GM12873 (cell line): Measurements from ENCODE around the gene FUBP3.

Experiments
- TF ChIP-seq, protein P1 (sequence below): IDR thresholded peaks from 2 replicates; pipeline ENCODE4 v1.5.1; 2012; ENCODE audit warnings: low read depth, mild to moderate bottlenecking, moderate library complexity, low read length, control low read depth; ENCODE audit not compliant: insufficient read depth; ENCODE audit errors: missing control alignments

The FUBP3 gene

DNA sequence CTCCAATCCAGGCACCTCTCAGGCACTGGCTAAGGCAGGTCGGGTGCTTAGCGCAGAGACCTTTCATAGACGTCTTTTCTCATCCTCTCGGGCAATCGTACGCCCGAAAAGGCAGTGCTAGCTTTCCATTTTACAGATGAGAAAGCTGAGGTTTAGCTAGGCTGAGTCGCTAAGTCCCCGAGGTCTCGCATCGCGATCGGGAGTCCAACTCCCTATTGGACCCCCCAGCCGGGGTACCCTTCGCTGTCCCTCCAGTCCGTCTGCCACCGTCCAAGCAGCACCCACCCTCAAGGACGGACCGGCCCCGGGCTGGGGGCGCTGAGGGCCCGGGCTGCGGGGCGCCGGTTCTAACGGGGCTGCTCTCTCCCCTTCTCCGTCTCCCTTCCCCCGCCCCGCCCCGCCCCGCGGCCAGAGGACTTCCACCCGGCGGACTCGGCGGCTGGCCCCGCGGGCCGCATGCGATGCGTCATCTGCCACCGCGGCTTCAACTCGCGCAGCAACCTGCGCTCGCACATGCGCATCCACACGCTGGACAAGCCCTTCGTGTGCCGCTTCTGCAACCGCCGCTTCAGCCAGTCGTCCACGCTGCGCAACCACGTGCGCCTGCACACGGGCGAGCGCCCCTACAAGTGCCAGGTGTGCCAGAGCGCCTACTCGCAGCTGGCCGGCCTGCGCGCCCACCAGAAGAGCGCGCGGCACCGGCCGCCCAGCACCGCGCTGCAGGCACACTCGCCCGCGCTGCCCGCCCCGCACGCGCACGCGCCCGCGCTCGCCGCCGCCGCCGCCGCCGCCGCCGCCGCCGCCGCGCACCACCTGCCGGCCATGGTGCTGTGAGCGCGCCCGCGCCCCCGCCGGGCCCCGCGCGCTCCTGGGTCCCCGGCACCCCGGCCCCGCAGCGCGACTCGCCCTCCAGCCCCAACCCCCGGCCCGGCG is 101.7 kb downstream of the FUBP3 start:
- TF ChIP-seq, protein P1, sequence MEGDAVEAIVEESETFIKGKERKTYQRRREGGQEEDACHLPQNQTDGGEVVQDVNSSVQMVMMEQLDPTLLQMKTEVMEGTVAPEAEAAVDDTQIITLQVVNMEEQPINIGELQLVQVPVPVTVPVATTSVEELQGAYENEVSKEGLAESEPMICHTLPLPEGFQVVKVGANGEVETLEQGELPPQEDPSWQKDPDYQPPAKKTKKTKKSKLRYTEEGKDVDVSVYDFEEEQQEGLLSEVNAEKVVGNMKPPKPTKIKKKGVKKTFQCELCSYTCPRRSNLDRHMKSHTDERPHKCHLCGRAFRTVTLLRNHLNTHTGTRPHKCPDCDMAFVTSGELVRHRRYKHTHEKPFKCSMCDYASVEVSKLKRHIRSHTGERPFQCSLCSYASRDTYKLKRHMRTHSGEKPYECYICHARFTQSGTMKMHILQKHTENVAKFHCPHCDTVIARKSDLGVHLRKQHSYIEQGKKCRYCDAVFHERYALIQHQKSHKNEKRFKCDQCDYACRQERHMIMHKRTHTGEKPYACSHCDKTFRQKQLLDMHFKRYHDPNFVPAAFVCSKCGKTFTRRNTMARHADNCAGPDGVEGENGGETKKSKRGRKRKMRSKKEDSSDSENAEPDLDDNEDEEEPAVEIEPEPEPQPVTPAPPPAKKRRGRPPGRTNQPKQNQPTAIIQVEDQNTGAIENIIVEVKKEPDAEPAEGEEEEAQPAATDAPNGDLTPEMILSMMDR = no peak

DNA sequence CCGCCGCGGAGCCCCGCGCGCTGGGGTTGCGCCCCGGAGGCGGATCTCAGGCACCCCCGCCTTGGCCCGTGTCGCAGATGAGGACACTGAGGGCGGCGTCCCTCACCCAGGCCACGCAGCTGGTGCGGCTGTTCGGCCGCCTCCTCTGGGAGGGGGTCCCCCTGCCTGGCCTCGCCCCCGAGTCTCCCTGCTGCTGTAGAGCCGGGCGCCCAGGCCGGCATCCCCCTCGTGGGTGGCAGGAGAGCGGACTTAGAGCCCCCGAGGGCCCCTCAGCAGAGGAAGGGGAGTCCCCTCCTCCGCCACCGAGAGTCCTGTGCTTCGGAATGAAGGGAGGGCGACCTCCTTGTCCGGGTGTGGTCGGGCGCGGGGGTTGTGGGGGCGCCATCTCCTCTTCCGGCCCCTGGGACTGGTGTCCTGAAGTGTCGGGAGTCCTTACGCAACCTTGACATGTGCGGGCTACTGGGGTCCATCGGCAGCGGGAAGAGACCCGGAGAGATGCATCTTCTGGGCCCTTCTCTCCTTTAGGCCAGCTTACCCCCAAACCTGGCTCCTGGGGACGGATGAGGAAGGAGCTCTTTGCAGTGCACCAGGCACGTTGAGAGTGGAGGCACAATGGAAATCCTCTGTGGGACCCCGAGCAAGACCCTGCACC is 102.5 kb downstream of the FUBP3 start:
- TF ChIP-seq, protein P1 = no peak

DNA sequence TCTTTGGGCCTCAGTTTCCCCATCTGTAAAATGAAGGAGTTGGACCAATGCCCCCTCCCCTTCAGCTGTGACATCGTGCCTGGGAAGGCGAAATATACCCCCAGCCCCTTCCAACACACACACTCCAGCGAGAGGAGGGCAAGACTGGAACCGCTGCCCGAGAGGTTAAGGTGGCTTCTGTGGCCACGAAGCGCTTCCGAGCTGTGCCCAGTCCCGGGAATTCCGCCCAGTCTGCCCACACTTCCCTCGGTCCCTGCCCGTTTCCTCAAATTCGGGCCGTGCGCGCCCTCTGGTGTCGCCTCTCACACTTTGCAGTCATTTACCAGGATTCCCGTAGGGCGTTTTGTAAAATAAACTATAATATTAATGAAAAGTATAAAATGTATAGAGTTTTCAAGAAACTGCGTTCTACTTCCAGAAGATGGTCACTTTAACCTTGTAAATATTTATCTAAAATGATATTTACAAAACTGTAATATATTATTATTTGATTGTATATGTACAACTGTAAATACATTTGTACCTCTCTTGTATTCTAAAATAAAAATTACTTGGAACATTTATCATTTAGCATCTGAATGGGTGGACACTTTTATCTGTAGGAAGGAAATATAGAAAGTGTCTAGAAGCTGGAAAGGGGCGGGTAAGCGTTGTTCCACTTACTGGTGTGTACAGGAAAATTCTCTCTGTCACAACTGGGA is 103.2 kb downstream of the FUBP3 start:
- TF ChIP-seq, protein P1 = peak; percentile 70

DNA sequence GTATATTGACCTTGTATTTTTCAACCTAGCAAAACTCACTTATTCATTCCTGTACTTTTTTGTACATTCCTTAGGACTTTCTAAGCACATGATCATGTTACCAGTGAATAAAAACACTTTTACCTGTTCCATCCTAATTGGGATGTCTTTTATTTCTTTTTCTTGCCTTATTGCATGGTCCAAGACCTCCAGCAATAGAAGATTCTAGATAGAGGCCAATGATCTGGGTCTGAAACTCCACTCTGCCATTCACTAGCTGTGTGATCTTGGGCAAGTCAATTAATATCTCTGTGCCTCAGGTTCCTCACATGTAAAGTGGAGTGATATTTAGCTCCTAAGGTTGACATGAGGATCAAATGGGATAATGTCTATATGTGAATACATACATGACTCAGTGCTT is 105.7 kb downstream of the FUBP3 start:
- TF ChIP-seq, protein P1 = no peak

DNA sequence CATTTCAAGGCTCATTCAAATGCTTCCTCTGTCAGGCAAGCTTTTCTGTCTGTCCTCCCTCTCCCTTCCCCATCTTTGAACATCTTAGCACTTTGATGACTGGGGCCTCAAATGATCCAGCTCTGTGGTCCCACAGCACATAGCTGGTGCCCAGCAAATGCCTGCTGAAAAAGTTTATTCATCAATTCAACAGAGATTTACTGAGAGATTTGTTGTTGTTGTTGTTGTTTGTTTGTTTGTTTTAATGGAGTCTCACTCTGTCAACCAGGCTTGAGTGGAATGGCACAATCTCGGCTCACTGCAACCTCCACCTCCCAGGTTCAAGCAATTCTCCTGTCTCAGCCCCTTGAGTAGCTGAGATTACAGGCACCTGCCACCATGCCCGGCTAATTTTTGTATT is 108.2 kb downstream of the FUBP3 start:
- TF ChIP-seq, protein P1 = no peak
